H1 (cell line): ENCODE results near the gene DMAC2L. TPM values are rescaled to one million over a fixed set of nuclear protein-coding genes. Genes with fewer than 3 reads are reported as not detected.

Experiments
- CTCF ChIA-PET: fragments of 300-600 bp; sonication (Branson Sonifier 250); formaldehyde crosslinking; loops from one replicate; lab custom pipeline; 2021; ENCODE audit not compliant: partially characterized antibody; lab: Charles Lee
- POLR2A ChIA-PET: fragments of 300-600 bp; sonication (Branson Sonifier 250); formaldehyde crosslinking; loops from one replicate; lab custom pipeline; 2021; ENCODE audit warnings: inconsistent platforms; ENCODE audit not compliant: partially characterized antibody; lab: Charles Lee
- DNase-seq, 2 experiments: peaks; one replicate each; pipeline versions ENCODE4 v3.0.0 to v3.0.0-alpha.2; 2010 to 2022; ENCODE audit warnings: low spot score in 2 of 2, low read depth in 1 of 2, mixed read lengths in 1 of 2
- FAIRE-seq: peaks from 2 replicates; lab custom pipeline; 2011; peaks lifted over from hg19 to GRCh38; lab: Jason Lieb, UNC
- H2AFZ ChIP-seq: 2 replicates; pipeline ENCODE4 v1.8.1; 2012; ENCODE audit warnings: low read length, inconsistent platforms
- H2AK5ac ChIP-seq: 2 replicates; pipeline ENCODE4 v1.6.1; 2013; ENCODE audit warnings: low read depth, low read length
- H2BK120ac ChIP-seq: replicated peaks from 2 replicates; pipeline ENCODE3; 2013; ENCODE audit warnings: low read depth, low read length, inconsistent platforms
- H2BK12ac ChIP-seq: 2 replicates; pipeline ENCODE4 v1.6.1; 2013; ENCODE audit warnings: low read depth, low read length
- H2BK15ac ChIP-seq: 2 replicates; pipeline ENCODE4 v1.6.1; 2013; ENCODE audit warnings: low read length
- H2BK20ac ChIP-seq: 2 replicates; pipeline ENCODE4 v1.6.1; 2013; ENCODE audit warnings: low read length
- H2BK5ac ChIP-seq: 2 replicates; pipeline ENCODE4 v1.6.1; 2013; ENCODE audit warnings: low read depth, low read length
- H3K14ac ChIP-seq: 2 replicates; pipeline ENCODE4 v1.6.1; 2013; ENCODE audit warnings: inconsistent platforms; ENCODE audit not compliant: insufficient read length
- H3K18ac ChIP-seq: 2 replicates; pipeline ENCODE4 v1.6.1; 2013; ENCODE audit warnings: low read length; ENCODE audit errors: extremely low read depth
- H3K23ac ChIP-seq: 2 replicates; pipeline ENCODE4 v1.6.1; 2013; ENCODE audit warnings: inconsistent platforms; ENCODE audit not compliant: insufficient read length
- H3K23me2 ChIP-seq: 2 replicates; pipeline ENCODE4 v1.6.1; 2013; ENCODE audit warnings: low read depth, low read length
- H3K27ac ChIP-seq: 2 replicates; pipeline ENCODE4 v1.6.1; 2011; ENCODE audit warnings: low read depth, low read length, inconsistent platforms
- H3K27me3 ChIP-seq, 4 experiments: replicated peaks in 1 of 4; 1 replicate in 1 of 4; 2 replicates in 3 of 4; pipeline versions ENCODE4 v1.6.1 to v1.8.1; 2011 to 2013; ENCODE audit warnings: low read length in 3 of 4, mild to moderate bottlenecking in 3 of 4, inconsistent platforms in 2 of 4, mixed read lengths in 2 of 4, moderate library complexity in 1 of 4; ENCODE audit not compliant: control insufficient read depth in 3 of 4, insufficient read depth in 3 of 4; ENCODE audit errors: extremely low read depth in 1 of 4
- H3K36me3 ChIP-seq, 4 experiments: 2 replicates each; pipeline versions ENCODE4 v1.6.1 to v1.8.1; 2011 to 2013; ENCODE audit warnings: mild to moderate bottlenecking in 4 of 4, low read length in 3 of 4, moderate library complexity in 2 of 4, control low read depth in 1 of 4, inconsistent platforms in 1 of 4; ENCODE audit not compliant: insufficient read depth in 4 of 4, control insufficient read depth in 2 of 4
- H3K4ac ChIP-seq: replicated peaks from 2 replicates; pipeline ENCODE3; 2013; ENCODE audit warnings: low read length, low read depth, mixed read lengths, inconsistent platforms; ENCODE audit not compliant: insufficient read length
- H3K4me1 ChIP-seq, 4 experiments: replicated peaks in 1 of 4; 1 replicate in 1 of 4; 2 replicates in 3 of 4; pipeline versions ENCODE4 v1.6.1 to v1.8.1; 2011 to 2013; ENCODE audit warnings: low read length in 3 of 4, inconsistent platforms in 2 of 4, mixed read lengths in 1 of 4; ENCODE audit not compliant: insufficient read depth in 4 of 4, control insufficient read depth in 3 of 4
- H3K4me2 ChIP-seq, 2 experiments: 2 replicates each; pipeline versions ENCODE4 v1.6.1 to v1.8.1; 2011 to 2013; ENCODE audit warnings: low read depth in 2 of 2, low read length in 2 of 2, control low read depth in 1 of 2, inconsistent platforms in 1 of 2, mild to moderate bottlenecking in 1 of 2; ENCODE audit not compliant: insufficient read depth in 1 of 2
- H3K4me3 ChIP-seq, 4 experiments: fragments of 200-600, 300-600 bp in 1 of 4; sonication (generic), shearing (Covaris generic), sonication (Bioruptor Twin) in 1 of 4; 2 replicates each; pipeline versions ENCODE4 v1.5.1 to v1.8.1; 2011 to 2016; ENCODE audit warnings: low read length in 4 of 4, low read depth in 3 of 4, control low read depth in 2 of 4, inconsistent platforms in 2 of 4, mild to moderate bottlenecking in 2 of 4, mixed read lengths in 1 of 4, moderate library complexity in 1 of 4; ENCODE audit not compliant: insufficient read depth in 2 of 4; ENCODE audit errors: extremely low read depth in 1 of 4
- H3K56ac ChIP-seq: replicated peaks from 2 replicates; pipeline ENCODE3; 2013; ENCODE audit warnings: low read depth, mild to moderate bottlenecking, mixed read lengths, low read length, inconsistent platforms; ENCODE audit not compliant: insufficient read length
- H3K79me1 ChIP-seq: 2 replicates; pipeline ENCODE4 v1.6.1; 2013; ENCODE audit warnings: low read depth, low read length, control low read depth
- H3K79me2 ChIP-seq, 2 experiments: 2 replicates each; pipeline versions ENCODE4 v1.6.1 to v1.8.1; 2012 to 2013; ENCODE audit warnings: low read length in 2 of 2, mild to moderate bottlenecking in 2 of 2, inconsistent platforms in 1 of 2; ENCODE audit not compliant: insufficient read depth in 2 of 2, control insufficient read depth in 1 of 2
- H3K9ac ChIP-seq, 4 experiments: replicated peaks in 1 of 4; 1 replicate in 1 of 4; 2 replicates in 3 of 4; pipeline versions ENCODE4 v1.6.1 to v1.8.1; 2011 to 2013; ENCODE audit warnings: low read depth in 3 of 4, low read length in 3 of 4, control low read depth in 2 of 4, mild to moderate bottlenecking in 2 of 4, moderate library complexity in 2 of 4, inconsistent platforms in 1 of 4; ENCODE audit errors: extremely low read depth in 1 of 4
- H3K9me3 ChIP-seq, 2 experiments: 2 replicates each; pipeline versions ENCODE4 v1.6.1 to v1.8.1; 2012 to 2013; ENCODE audit warnings: mild to moderate bottlenecking in 2 of 2, moderate library complexity in 2 of 2, control low read depth in 1 of 2, inconsistent platforms in 1 of 2, low read depth in 1 of 2, low read length in 1 of 2, mixed read lengths in 1 of 2; ENCODE audit not compliant: insufficient read depth in 2 of 2
- H4K20me1 ChIP-seq, 2 experiments: replicated peaks in 1 of 2; 2 replicates each; pipeline versions ENCODE3 to v1.8.1; 2011 to 2013; ENCODE audit warnings: inconsistent platforms in 2 of 2, low read length in 2 of 2, mild to moderate bottlenecking in 1 of 2; ENCODE audit not compliant: insufficient read depth in 2 of 2, control insufficient read depth in 1 of 2
- H4K5ac ChIP-seq: 2 replicates; pipeline ENCODE4 v1.6.1; 2013; ENCODE audit warnings: low read length, low read depth, mixed read lengths, inconsistent platforms; ENCODE audit not compliant: insufficient read length
- H4K8ac ChIP-seq: 2 replicates; pipeline ENCODE4 v1.8.0; 2013; ENCODE audit warnings: mild to moderate bottlenecking, moderate library complexity, low read length, inconsistent platforms; ENCODE audit not compliant: insufficient read depth; ENCODE audit errors: extremely low read depth
- H4K91ac ChIP-seq: replicated peaks from 2 replicates; pipeline ENCODE3; 2013; ENCODE audit warnings: low read length, mixed read lengths, inconsistent platforms; ENCODE audit not compliant: insufficient read length
- POLR2A ChIP-seq, 2 experiments: IDR thresholded peaks; 1 replicate in 1 of 2; 2 replicates in 1 of 2; pipeline ENCODE4 v1.6.1; 2011; ENCODE audit warnings: low read depth in 2 of 2, low read length in 2 of 2, mild to moderate bottlenecking in 2 of 2; ENCODE audit errors: control extremely low read depth in 1 of 2
- POU5F1 ChIP-seq: IDR thresholded peaks from 2 replicates; pipeline ENCODE4 v1.6.1; 2011; ENCODE audit warnings: low read depth, mild to moderate bottlenecking, low read length, moderate library complexity
- SIN3A ChIP-seq, 2 experiments: IDR thresholded peaks in 1 of 2; conservative IDR thresholded peaks in 1 of 2; 2 replicates each; pipeline ENCODE4 v1.6.1; 2011 to 2012; ENCODE audit warnings: low read length in 2 of 2, improper control_type of control experiment in 1 of 2, low read depth in 1 of 2, mild to moderate bottlenecking in 1 of 2
- WGBS, 2 experiments: shearing (Covaris generic) in 1 of 2; methylation state at CpG; one replicate each; pipeline versions ENCODE4 v1.1.6 to v1.1.7; 2013 to 2015; ENCODE audit warnings: low lambda C conversion rate in 2 of 2, mixed read lengths in 2 of 2, inconsistent platforms in 1 of 2, low coverage in 1 of 2, missing lambda C conversion rate in 1 of 2; ENCODE audit not compliant: insufficient replicate concordance in 2 of 2, insufficient coverage in 1 of 2, insufficient read length in 1 of 2; ENCODE audit errors: extremely low coverage in 1 of 2, missing lambda C conversion rate in 1 of 2; 5-methylcytosine and 5-hydroxymethylcytosine counted together
- polyA plus RNA-seq, 7 experiments: library from polyadenylated mRNA; depleted of rRNA in 3 of 7; stranded (reverse) in 5 of 7; unstranded in 2 of 7; fragments of >200 nt in 5 of 7; fragments of 200-250 nt in 2 of 7; gene quantifications; 1 replicate in 5 of 7; 2 replicates in 1 of 7; 4 replicates in 1 of 7; pipeline versions ENCODE4 v1.2.1 to v1.2.3, GENCODE V29; 2011 to 2013; ENCODE audit warnings: missing spikeins in 2 of 7, mixed read lengths in 2 of 7
- total RNA-seq: library from RNA; stranded (reverse); fragmentation: NEBNext Ultra II Directional; extraction: Animal tissue kit (Norgen Biotek cat#: 25700); gene quantifications from 2 replicates; pipeline ENCODE4 v1.2.1, GENCODE V29; 2021

DMAC2L gene
- total and polyA plus RNA-seq, 2 of the 8 experiments (the other 6 are each of a cell fraction or from before 2014, with no cell fraction given) = 20.3 to 28.9 TPM

- H3K79me1 ChIP-seq = no peaks in the 10 kb centered on the region; the same call in 1 of the 2 replicates
- H4K20me1 ChIP-seq = peaks cover 0 to 1% of the 10 kb centered on the region in 2 experiments
- peak overlapping the region; percentile 85 to 88 for H3K4me2 ChIP-seq
- H2BK12ac ChIP-seq = no peak overlapping the region
- FAIRE-seq (no peak), DNase-seq (no peak)
- no peak overlapping the region for H4K91ac ChIP-seq
- H4K5ac ChIP-seq = peak overlapping the region; percentile 95
- peak overlapping the region; percentile 67 to 86 (median 76) for H3K9ac ChIP-seq
- CTCF ChIA-PET = interaction anchor here (3.1 kb wide), 1 partner anchor 8 kb away, joined by 13 read pairs; no protein-coding TSS in a partner anchor
- H4K8ac ChIP-seq = peak overlapping the region; percentile 92
- H3K23ac ChIP-seq = no peak overlapping the region
- H3K56ac ChIP-seq = no peak overlapping the region
- peak overlapping the region; percentile 90 for H3K27ac ChIP-seq
- no peak overlapping the region; the same call in 1 of the 2 replicates for H3K18ac ChIP-seq
- H3K9me3 ChIP-seq = no peaks in the 10 kb centered on the region; a peak in 2 of 4 replicates
- POLR2A ChIA-PET = interaction anchor here (0.8 to 2.1 kb wide), 11 partner anchors 8 to 347 kb away, joined by 3 to 10 read pairs (median 4); partner anchors contain the start of gene CDKL1
- H2BK15ac ChIP-seq = no peak overlapping the region
- H2AFZ ChIP-seq = 0 out of 2 replicates have a peak overlapping the region, but pooled peaks have one; percentile 28
- H3K4ac ChIP-seq = no peak overlapping the region
- H3K36me3 ChIP-seq = peaks cover 2 to 6% (median 5%) of the 10 kb centered on the region in 4 experiments; a peak in 3 of 8 replicates
- WGBS, 2 experiments = 7% methylated on average over 18 of the region's 18 CpGs; no CpG with 5 or more reads in 1 of the 2 experiments
- peaks cover 0 to 5% (median 1%) of the 10 kb centered on the region in 4 experiments; a peak in 3 of 7 replicates for H3K4me1 ChIP-seq
- H2AK5ac ChIP-seq = no peak overlapping the region
- no peak overlapping the region for H2BK20ac ChIP-seq
- H3K79me2 ChIP-seq = peaks cover 0 to 58% of the 10 kb centered on the region in 2 experiments; a peak in 3 of 4 replicates
- TF ChIP-seq POLR2A (IDR thresholded peaks at IDR 0.05; ENCODE audit: control extremely low read depth in 1 of 2, low read depth in 2 of 2, low read length in 2 of 2) (peak in 1 of 2 experiments; percentile 56; a peak in 2 of 3 replicates), POU5F1 (no peak), SIN3A (conservative IDR thresholded peaks at IDR 0.05 in 1 of 2, IDR thresholded peaks at IDR 0.05 in 1 of 2; ENCODE audit: low read depth in 1 of 2, low read length in 2 of 2) (peak in 1 of 2 experiments; percentile 59; a peak in 2 of 4 replicates)
- H2BK120ac ChIP-seq = no peak overlapping the region
- no peak overlapping the region for H3K14ac ChIP-seq
- peak overlapping the region; percentile 56 to 86 (median 77) for H3K4me3 ChIP-seq
- no peaks in the 10 kb centered on the region; the same call in 1 of the 2 replicates for H3K23me2 ChIP-seq
- no peak overlapping the region; the same call in 1 of the 2 replicates for H2BK5ac ChIP-seq
- no peaks in the 10 kb centered on the region for H3K27me3 ChIP-seq
These were observed 570 bp downstream of the DMAC2L start for GRCh38 chr14:50312734-50313054.
